Body of pancreas (tissue), 4 donors: ENCODE data around the gene FRAS1. TPM values are rescaled to one million over a fixed set of nuclear protein-coding genes. Genes with fewer than 3 reads are reported as not detected.

ENCODE experiments used
- ATAC-seq: fragments of 150-250 bp; one replicate; pipeline ENCODE4 v1.9.1; 2016
- DNase-seq, 4 donors: peaks; one replicate each; pipeline ENCODE4 v3.0.0-alpha.2; 2019
- H3K27ac ChIP-seq, 4 donors: fragments of 200-600 bp; sonication (generic); 1 replicate in 3 of 4; 2 replicates in 1 of 4; pipeline versions ENCODE4 v1.5.1 to v1.6.1; 2016 to 2019; ENCODE audit warnings: mild to moderate bottlenecking in 1 of 4, mixed read lengths in 1 of 4, moderate library complexity in 1 of 4
- H3K27me3 ChIP-seq, 2 donors: fragments of 200-600 bp; sonication (generic); one replicate each; pipeline ENCODE4 v1.6.0; 2016; ENCODE audit warnings: mild to moderate bottlenecking in 1 of 2
- H3K36me3 ChIP-seq, 2 donors: fragments of 200-600 bp; sonication (generic); replicated peaks in 1 of 2; 2 replicates each; pipeline ENCODE4 v1.5.1; 2016; ENCODE audit warnings: low read depth in 2 of 2; ENCODE audit not compliant: insufficient read depth in 1 of 2
- H3K4me1 ChIP-seq: fragments of 200-600 bp; sonication (generic); one replicate; pipeline ENCODE4 v1.6.0; 2016
- H3K4me3 ChIP-seq, 2 donors: fragments of 200-600 bp; sonication (generic); 1 replicate in 1 of 2; 2 replicates in 1 of 2; pipeline ENCODE4 v1.5.1; 2016 to 2019
- H3K9me3 ChIP-seq, 3 donors: fragments of 200-600 bp; sonication (generic); 1 replicate in 2 of 3; 2 replicates in 1 of 3; pipeline ENCODE4 v1.5.1; 2016
- POLR2A ChIP-seq, 3 donors: fragments of 450-650 bp; IDR thresholded peaks; one replicate each; pipeline ENCODE4 v1.6.1; 2016; ENCODE audit warnings: antibody characterized with exemption in 3 of 3, mild to moderate bottlenecking in 2 of 3
- WGBS, 2 donors: methylation state at CpG; one replicate each; pipeline ENCODE4 v1.1.5; 2017; 5-methylcytosine and 5-hydroxymethylcytosine counted together
- intact Hi-C: fragments of 100-400 bp; cut with DNase I; formaldehyde crosslinking; loops from one replicate; pipeline ENCODE4 v1.15.1; 2023
- total RNA-seq, 2 donors: library from RNA; depleted of rRNA; stranded (reverse); fragments of >200 nt; gene quantifications; one replicate each; pipeline ENCODE4 v1.1.0, GENCODE V29; 2016
- TF ChIP-seq, protein P1 (sequence below), 7 experiments: fragments of 450-650 bp in 4 of 7; fragments of 200-600 bp in 3 of 7; sonication (generic) in 3 of 7; IDR thresholded peaks; one replicate each; pipeline ENCODE4 v1.5.1; 2016 to 2019; ENCODE audit warnings: antibody characterized with exemption in 7 of 7

The FRAS1 gene
- total RNA-seq, 2 donors from 2014 or later, result 22.6 to 24.4 TPM

DNA sequence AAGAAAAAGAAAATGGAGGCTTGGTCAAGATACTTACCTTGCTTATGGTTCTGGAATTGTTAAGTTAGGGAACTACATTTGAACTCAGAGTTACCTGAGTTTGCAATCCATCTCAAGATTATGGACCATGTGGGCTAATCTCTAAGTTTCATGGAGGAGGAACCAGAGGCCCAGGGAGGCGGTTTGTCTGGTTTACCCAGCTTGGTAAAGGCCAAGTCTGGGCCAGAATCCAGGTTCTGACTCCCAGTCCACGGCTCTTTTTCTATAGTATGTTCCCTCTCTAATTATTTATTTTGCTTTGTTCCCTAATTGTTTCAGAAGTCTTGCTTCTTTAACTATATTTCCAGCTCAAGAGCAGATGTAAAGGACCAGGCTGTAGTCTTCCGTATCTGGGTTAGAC is 168.1 kb downstream of the FRAS1 start:
- Histone ChIP-seq H3K27ac (no peak overlapping the region), H3K4me3 (no peak overlapping the region), H3K36me3 (no peaks in the 10 kb centered on the region), H3K27me3 (no peaks in the 10 kb centered on the region), H3K9me3 (no peaks in the 10 kb centered on the region), H3K4me1 (no peaks in the 10 kb centered on the region)
- DNase-seq, result no peak
- intact Hi-C loops, result no loop called here
- WGBS, 2 donors, result 67 to 70% methylated on average over 3 of the region's 3 CpGs
- ATAC-seq, result no peak
- TF ChIP-seq, protein P1, sequence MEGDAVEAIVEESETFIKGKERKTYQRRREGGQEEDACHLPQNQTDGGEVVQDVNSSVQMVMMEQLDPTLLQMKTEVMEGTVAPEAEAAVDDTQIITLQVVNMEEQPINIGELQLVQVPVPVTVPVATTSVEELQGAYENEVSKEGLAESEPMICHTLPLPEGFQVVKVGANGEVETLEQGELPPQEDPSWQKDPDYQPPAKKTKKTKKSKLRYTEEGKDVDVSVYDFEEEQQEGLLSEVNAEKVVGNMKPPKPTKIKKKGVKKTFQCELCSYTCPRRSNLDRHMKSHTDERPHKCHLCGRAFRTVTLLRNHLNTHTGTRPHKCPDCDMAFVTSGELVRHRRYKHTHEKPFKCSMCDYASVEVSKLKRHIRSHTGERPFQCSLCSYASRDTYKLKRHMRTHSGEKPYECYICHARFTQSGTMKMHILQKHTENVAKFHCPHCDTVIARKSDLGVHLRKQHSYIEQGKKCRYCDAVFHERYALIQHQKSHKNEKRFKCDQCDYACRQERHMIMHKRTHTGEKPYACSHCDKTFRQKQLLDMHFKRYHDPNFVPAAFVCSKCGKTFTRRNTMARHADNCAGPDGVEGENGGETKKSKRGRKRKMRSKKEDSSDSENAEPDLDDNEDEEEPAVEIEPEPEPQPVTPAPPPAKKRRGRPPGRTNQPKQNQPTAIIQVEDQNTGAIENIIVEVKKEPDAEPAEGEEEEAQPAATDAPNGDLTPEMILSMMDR (IDR thresholded peaks at IDR 0.05), result no peak
- no peak for TF ChIP-seq POLR2A (IDR thresholded peaks at IDR 0.05)

DNA sequence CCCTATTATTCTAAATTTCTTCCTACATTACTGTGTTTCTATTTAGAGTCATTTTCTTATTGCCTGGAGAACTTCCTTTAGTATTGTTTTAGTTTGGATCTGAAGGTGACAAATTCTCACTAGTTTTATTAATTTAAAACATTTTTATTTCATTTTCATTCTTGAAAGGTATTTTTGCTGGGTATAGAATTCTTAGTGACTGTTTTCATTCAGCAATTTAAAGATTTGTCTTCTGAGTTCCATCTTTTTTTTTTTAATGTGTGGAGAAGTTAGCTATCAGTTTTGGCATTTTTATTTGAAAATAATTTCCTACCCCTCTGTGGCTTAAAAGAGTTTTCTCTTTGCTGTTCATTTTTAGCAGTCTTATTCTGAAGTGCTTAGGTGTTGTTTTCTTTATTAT is 169.2 kb downstream of the FRAS1 start:
- H3K4me3 ChIP-seq, result no peak overlapping the region
- no peak for DNase-seq
- no peak overlapping the region for H3K27ac ChIP-seq
- H3K4me1 ChIP-seq, result no peaks in the 10 kb centered on the region
- TF ChIP-seq, protein P1 (IDR thresholded peaks at IDR 0.05), result no peak
- no peak for TF ChIP-seq POLR2A (IDR thresholded peaks at IDR 0.05)
- H3K9me3 ChIP-seq, result no peaks in the 10 kb centered on the region
- ATAC-seq, result no peak
- no peaks in the 10 kb centered on the region for H3K27me3 ChIP-seq
- intact Hi-C loops, result no loop called here
- no peaks in the 10 kb centered on the region for H3K36me3 ChIP-seq

DNA sequence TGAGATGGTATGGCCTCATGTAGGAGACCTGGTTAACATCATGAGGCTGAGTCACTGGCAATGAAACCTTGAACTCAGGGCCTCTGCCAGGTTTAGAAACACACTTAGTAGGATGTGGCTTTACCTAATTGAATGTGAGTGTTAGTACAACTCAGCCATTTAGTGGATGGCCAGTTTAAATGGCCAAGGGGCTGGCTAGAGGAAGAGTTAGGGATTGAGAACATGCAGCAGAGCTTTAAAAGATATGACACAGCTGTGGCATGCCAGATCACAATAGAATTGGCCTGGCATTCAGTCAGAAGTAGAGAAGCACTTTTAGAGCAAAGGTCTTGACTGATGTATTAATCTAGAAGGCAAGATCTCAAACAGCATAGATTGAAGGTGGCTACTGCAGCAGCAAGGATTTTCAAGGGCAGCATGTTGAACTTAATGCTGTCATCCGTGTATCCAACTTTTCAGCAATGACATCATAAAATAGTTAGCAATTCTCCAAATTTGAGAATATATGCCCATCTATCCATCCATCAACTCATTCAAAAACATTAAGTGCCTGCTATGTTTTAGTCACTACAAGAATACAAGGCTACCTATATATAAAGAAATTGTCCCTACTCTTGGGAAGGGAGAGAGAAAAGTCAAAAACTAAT is 170.4 kb downstream of the FRAS1 start:
- TF ChIP-seq, protein P1 (IDR thresholded peaks at IDR 0.05), result no peak
- no peak for TF ChIP-seq POLR2A (IDR thresholded peaks at IDR 0.05)
- intact Hi-C loops, result no loop called here
- no peak for ATAC-seq
- 79 to 95% methylated on average over 1 of the region's 1 CpG for WGBS, 2 donors
- no peaks in the 10 kb centered on the region for H3K4me1 ChIP-seq
- no peaks in the 10 kb centered on the region for H3K36me3 ChIP-seq
- no peaks in the 10 kb centered on the region for H3K27me3 ChIP-seq
- no peaks in the 10 kb centered on the region for H3K9me3 ChIP-seq
- no peak overlapping the region for H3K4me3 ChIP-seq
- no peak for DNase-seq
- H3K27ac ChIP-seq, result no peak overlapping the region

DNA sequence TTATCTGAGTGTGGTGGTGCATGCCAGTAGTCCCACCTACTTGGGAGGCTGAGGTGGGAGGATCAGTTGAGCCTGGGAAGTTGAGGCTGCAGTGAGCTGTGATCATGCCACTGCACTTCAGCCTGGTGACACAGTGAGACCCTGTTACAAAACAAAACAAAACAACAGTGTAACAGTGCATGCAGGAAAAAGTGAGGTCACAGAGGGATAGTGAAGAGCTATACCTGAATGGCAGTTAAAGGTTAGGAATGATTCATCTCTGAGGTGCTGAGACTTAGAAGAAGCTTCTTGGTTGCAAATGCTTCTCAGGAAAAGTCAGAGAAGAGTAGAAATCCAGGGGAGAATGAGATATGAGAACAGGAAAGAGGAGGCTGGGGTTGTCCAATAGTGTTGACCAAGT is 178.7 kb downstream of the FRAS1 start:
- H3K27me3 ChIP-seq, result no peaks in the 10 kb centered on the region
- no peak overlapping the region for H3K4me3 ChIP-seq
- no peaks in the 10 kb centered on the region for H3K9me3 ChIP-seq
- TF ChIP-seq, protein P1 (IDR thresholded peaks at IDR 0.05), result no peak
- TF ChIP-seq POLR2A (IDR thresholded peaks at IDR 0.05), result no peak
- H3K4me1 ChIP-seq, result no peaks in the 10 kb centered on the region
- intact Hi-C loops, result no loop called here
- DNase-seq, result no peak
- no peaks in the 10 kb centered on the region for H3K36me3 ChIP-seq
- no peak overlapping the region for H3K27ac ChIP-seq
- no peak for ATAC-seq

- 57 to 65% methylated on average over 4 of the region's 4 CpGs for WGBS, 2 donors
- no peaks in the 10 kb centered on the region for H3K36me3 ChIP-seq
- no peak overlapping the region for H3K4me3 ChIP-seq
- no peaks in the 10 kb centered on the region for H3K4me1 ChIP-seq
- intact Hi-C loops, result no loop called here
- DNase-seq, result no peak
- ATAC-seq, result no peak
- no peak overlapping the region for H3K27ac ChIP-seq
- TF ChIP-seq, protein P1 (IDR thresholded peaks at IDR 0.05), result no peak
- no peak for TF ChIP-seq POLR2A (IDR thresholded peaks at IDR 0.05)
- no peaks in the 10 kb centered on the region for H3K9me3 ChIP-seq
- no peaks in the 10 kb centered on the region for H3K27me3 ChIP-seq
These were observed 180.2 kb downstream of the FRAS1 start for GRCh38 chr4:78237360-78237759.
